ENCODE measurements around the gene RASEF. TPM values are rescaled to one million over a fixed set of nuclear protein-coding genes. Genes with fewer than 3 reads are reported as not detected.

RASEF gene
- total and polyA plus RNA-seq, 2 donors (not counting 3 experiments of a cell fraction or from before 2014, with no cell fraction given) = 0.11 TPM; not detected in 1

- Histone ChIP-seq H3K27me3 (ENCODE audit: control insufficient read depth in 2 of 2, insufficient read depth in 2 of 2, low read length in 2 of 2) (peaks cover 0 to 3% of the 10 kb centered on the region in 2 experiments), H4K20me1 (replicated peaks; ENCODE audit: control insufficient read depth, extremely low read depth, insufficient read depth, low read length) (no peaks in the 10 kb centered on the region), H2AFZ (ENCODE audit: low read depth, low read length) (no peak overlapping the region), H3K9me1 (replicated peaks; ENCODE audit: control insufficient read depth, extremely low read depth, insufficient read depth, low read length) (no peaks in the 10 kb centered on the region), H3K36me3 (ENCODE audit: control insufficient read depth in 2 of 2, extremely low read depth in 1 of 2, insufficient read depth in 2 of 2, low read length in 2 of 2) (no peaks in the 10 kb centered on the region), H3K79me2 (ENCODE audit: control insufficient read depth, insufficient read depth, low read length) (no peaks in the 10 kb centered on the region), H3K4me3 (replicated peaks in 1 of 3; ENCODE audit: insufficient read depth in 1 of 3, low read depth in 1 of 3, low read length in 3 of 3) (no peak overlapping the region), H3K9ac (replicated peaks; ENCODE audit: extremely low read depth, insufficient read depth, low read length) (no peak overlapping the region), H3K27ac (ENCODE audit: insufficient read depth, low read depth, low read length) (no peak overlapping the region), H3K4me2 (ENCODE audit: insufficient read depth, low read length) (no peak overlapping the region), H3K9me3 (replicated peaks; ENCODE audit: control insufficient read depth, insufficient read depth, low read length) (no peaks in the 10 kb centered on the region), H3K4me1 (ENCODE audit: control insufficient read depth, extremely low read depth, insufficient read depth, low read length) (no peaks in the 10 kb centered on the region)
- dilution Hi-C loops (cut with MboI; ENCODE audit: extremely low pct_ligation_motif_present, low sequenced_read_pairs) = no loop called here
- ChIA-PET POLR2A (no interaction called here), CTCF (no interaction called here)
- TF ChIP-seq MAX (IDR thresholded peaks at IDR 0.05; ENCODE audit: insufficient read depth, insufficient read length) = no peak
- TF ChIP-seq MYC (IDR thresholded peaks at IDR 0.05; ENCODE audit: low read depth, low read length) = no peak
- TF ChIP-seq JUN (IDR thresholded peaks at IDR 0.05; ENCODE audit: borderline replicate concordance, insufficient read depth, insufficient read length, low read depth) = no peak
- TF ChIP-seq, protein P1, sequence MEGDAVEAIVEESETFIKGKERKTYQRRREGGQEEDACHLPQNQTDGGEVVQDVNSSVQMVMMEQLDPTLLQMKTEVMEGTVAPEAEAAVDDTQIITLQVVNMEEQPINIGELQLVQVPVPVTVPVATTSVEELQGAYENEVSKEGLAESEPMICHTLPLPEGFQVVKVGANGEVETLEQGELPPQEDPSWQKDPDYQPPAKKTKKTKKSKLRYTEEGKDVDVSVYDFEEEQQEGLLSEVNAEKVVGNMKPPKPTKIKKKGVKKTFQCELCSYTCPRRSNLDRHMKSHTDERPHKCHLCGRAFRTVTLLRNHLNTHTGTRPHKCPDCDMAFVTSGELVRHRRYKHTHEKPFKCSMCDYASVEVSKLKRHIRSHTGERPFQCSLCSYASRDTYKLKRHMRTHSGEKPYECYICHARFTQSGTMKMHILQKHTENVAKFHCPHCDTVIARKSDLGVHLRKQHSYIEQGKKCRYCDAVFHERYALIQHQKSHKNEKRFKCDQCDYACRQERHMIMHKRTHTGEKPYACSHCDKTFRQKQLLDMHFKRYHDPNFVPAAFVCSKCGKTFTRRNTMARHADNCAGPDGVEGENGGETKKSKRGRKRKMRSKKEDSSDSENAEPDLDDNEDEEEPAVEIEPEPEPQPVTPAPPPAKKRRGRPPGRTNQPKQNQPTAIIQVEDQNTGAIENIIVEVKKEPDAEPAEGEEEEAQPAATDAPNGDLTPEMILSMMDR (IDR thresholded peaks at IDR 0.05; ENCODE audit: extremely low read depth in 1 of 2, insufficient read depth in 1 of 2, low read depth in 1 of 2, low read length in 2 of 2) = no peak
- no peak for TF ChIP-seq POLR2AphosphoS5 (IDR thresholded peaks at IDR 0.05; ENCODE audit: insufficient read depth, low read depth, low read length)
- TF ChIP-seq EZH2 (IDR thresholded peaks at IDR 0.05; ENCODE audit: borderline replicate concordance, low read depth, low read length, severe bottlenecking) = no peak
- no peak for TF ChIP-seq FOS (IDR thresholded peaks at IDR 0.05; ENCODE audit: borderline replicate concordance, insufficient read depth, low read length)
- no peak for TF ChIP-seq GATA2 (IDR thresholded peaks at IDR 0.05; ENCODE audit: insufficient read depth, insufficient read length, low read depth, low read length)
- TF ChIP-seq POLR2A (IDR thresholded peaks at IDR 0.05; ENCODE audit: low read depth, low read length) = no peak
- no TSS peak for BruUV-seq (replicated peaks)
- DNase-seq (ENCODE audit: low read depth, low spot score) = no peak
- no peak for FAIRE-seq
- intact Hi-C loops (cut with micrococcal nuclease) = no loop called here
Measured at GRCh38 chr9:83011611-83012010, 51.3 kb downstream of the RASEF start.
